GM19238 (cell line): ENCODE measurements around the gene SPINT1.

Experiments
- DNase-seq: peaks from one replicate; pipeline ENCODE4 v3.0.0; 2011; ENCODE audit warnings: low spot score; ENCODE audit not compliant: insufficient read length

SPINT1 gene, protein sequence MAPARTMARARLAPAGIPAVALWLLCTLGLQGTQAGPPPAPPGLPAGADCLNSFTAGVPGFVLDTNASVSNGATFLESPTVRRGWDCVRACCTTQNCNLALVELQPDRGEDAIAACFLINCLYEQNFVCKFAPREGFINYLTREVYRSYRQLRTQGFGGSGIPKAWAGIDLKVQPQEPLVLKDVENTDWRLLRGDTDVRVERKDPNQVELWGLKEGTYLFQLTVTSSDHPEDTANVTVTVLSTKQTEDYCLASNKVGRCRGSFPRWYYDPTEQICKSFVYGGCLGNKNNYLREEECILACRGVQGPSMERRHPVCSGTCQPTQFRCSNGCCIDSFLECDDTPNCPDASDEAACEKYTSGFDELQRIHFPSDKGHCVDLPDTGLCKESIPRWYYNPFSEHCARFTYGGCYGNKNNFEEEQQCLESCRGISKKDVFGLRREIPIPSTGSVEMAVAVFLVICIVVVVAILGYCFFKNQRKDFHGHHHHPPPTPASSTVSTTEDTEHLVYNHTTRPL

GRCh38 chr15:40843885-40844695 is at the start of gene SPINT1:
SPINT1 (plus strand) TSS chr15:40844048; CDS start chr15:40844555, 507 bp downstream.
- DNase-seq: peak; percentile 65

DNA sequence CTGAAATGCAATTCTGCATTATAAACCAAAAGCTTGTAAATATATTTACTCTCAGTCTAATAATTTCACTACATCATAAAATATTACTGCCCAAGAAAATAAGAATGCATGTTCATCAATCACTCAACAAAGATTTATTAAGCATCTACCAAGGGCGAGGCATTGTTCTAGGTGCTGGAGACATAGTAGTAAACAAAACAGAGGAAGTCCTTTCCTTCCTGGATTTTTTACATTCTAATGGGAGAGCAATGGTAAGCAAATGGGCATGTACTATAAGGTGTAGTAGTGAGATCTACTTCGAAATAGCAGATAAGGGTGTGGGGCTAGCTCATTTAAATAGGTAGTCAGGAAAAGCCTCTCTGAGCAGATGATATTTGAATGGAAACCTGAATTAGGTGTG is 47.8 kb upstream of the SPINT1 start:
- DNase-seq: no peak

DNA sequence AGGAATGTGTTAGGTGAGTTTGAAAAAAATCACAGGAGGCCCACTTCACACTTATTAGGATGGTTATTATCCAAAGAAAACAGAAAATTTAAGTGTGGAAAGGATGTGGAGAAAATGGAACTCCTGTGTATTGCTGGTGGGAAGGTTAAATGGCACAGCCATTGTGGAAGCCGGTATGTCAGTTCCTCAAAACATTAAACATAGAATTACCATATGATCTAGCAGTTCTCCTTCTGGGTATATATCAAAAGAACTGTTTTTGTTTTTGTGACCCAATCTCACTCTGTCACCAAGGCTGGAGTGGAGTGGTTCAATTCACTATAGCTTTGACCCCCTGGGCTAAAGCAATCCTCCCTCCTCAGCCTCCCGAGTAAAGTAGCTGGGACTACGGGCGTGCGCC is 47.3 kb upstream of the SPINT1 start:
- DNase-seq: no peak

- no peak for DNase-seq
These were observed 44.3 kb upstream of the SPINT1 start for GRCh38 chr15:40799523-40799922.

GRCh38 chr15:40803076-40803475 is 40.8 kb upstream of the SPINT1 start:
- DNase-seq: no peak

GRCh38 chr15:40803688-40804087 is 40.2 kb upstream of the SPINT1 start:
- no peak for DNase-seq

- no peak for DNase-seq
These were observed 37.2 kb upstream of the SPINT1 start for GRCh38 chr15:40806672-40807027.

DNA sequence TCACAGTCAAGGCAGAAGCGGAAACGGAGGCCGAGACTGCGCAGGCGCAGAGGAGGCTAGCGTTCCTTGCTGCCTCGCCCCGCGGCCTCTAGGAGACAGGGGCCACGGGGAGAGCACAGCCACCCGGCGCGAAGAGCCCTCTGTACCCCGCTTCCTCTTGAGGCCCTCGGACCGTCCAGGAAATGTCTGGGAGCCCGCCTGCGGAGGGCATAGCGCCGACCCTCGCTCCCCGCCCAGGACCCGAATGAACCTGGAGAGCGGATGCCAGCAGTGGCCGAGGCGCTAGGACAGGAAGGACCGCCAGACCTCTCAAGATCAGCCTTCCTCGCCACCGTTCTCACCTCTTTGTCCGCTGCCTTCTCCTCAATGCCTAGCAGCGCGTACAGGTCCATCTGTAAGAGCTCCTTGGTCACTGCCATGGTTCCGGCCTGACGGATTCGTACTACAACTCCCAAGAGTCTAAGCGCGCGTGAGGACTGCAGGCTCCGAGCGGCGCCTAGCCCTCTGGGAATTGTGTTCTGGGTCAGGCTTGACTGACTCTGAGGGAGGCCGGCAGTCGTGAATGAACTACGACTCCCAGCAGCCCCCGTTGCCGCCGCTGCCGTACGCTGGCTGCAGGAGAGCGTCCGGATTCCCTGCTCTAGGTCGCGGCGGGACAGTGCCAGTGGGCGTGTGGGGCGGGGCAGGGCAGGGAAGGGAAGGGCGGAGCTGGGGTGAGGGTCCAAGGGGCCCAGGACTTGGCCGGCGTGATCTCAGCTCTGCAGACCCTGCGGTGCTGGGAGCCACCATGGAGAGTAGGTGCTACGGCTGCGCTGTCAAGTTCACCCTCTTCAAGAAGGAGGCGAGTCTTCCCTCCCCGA is 36.6 kb upstream of the SPINT1 start, which contains the start of the genes DNAJC17 and ZFYVE19:
Gene DNAJC17 (minus strand): TSS at position 446 of the 860 bp plus-strand sequence. CDS start 27 bp downstream, at position 419.
Gene ZFYVE19 (plus strand): TSS at position 62 of the 860 bp plus-strand sequence. CDS start 501 bp downstream, at position 563.
- DNase-seq: peak; percentile 85

DNA sequence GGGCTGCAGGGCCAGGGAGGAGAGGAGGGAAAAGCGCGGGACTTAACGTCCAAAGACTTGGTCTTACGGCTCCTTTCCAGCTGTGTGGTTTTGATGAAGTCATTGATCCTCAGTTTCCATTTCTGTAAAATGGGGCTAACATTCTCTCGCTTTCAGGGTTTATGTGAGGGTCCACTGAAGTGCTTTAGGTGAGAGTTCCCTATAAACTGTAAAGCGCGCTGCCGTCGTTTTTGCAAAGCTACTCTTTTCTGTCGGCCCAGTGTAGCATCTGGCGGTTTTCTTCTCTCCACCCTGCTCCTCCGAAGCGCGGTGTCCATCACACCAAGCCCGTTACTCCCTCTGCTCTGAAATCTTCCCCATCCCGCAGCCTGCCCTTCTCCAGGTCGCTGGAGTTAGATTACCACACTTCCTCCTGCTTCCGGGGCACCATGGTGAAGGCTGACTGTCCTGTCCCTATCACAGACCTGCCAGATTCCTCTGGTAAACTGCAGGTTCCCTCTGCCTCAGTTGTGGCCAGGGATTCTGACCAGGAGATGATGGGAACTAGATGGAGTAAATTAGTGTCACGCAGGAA is 35.9 kb upstream of the SPINT1 start:
- no peak for DNase-seq

- no peak for DNase-seq
These were observed 34.9 kb upstream of the SPINT1 start for GRCh38 chr15:40808861-40809450.

- no peak for DNase-seq
These were observed 31.0 kb upstream of the SPINT1 start for GRCh38 chr15:40812721-40813425.

DNA sequence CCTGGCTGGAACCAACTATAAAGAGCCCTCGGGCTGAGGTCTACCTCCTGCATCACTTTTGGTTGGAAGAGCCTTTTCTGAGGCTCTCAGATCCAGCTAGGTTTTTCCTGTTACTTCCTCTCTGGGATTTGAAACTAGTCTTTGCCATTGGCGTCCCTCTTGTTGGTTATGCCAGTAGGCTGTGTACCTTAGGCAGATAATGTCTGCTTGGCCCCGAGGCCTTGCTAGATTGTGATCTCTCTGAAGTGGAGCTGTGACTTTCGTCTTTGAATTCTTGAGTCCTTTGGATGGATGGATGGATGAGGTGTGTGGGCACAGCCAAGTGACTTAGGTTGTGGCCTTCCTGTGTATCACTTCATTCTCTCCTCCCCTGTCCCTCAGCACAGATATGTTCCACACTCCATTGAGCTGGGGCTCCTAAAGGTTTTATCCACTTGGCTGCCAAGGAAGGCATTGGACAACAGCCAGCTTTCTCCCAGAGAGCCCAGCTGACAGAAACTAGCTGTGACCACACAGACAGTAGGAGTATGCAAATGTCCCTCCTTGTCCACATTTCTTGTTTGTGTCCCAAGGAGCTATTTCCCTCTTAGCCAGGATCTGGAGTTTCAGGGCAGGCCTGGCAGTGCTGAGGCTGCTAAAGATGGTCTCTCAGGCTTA is 28.7 kb upstream of the SPINT1 start:
- DNase-seq: no peak

- no peak for DNase-seq
These were observed 24.8 kb upstream of the SPINT1 start for GRCh38 chr15:40819048-40819447.

GRCh38 chr15:40821195-40821594 is 22.7 kb upstream of the SPINT1 start:
- no peak for DNase-seq

DNA sequence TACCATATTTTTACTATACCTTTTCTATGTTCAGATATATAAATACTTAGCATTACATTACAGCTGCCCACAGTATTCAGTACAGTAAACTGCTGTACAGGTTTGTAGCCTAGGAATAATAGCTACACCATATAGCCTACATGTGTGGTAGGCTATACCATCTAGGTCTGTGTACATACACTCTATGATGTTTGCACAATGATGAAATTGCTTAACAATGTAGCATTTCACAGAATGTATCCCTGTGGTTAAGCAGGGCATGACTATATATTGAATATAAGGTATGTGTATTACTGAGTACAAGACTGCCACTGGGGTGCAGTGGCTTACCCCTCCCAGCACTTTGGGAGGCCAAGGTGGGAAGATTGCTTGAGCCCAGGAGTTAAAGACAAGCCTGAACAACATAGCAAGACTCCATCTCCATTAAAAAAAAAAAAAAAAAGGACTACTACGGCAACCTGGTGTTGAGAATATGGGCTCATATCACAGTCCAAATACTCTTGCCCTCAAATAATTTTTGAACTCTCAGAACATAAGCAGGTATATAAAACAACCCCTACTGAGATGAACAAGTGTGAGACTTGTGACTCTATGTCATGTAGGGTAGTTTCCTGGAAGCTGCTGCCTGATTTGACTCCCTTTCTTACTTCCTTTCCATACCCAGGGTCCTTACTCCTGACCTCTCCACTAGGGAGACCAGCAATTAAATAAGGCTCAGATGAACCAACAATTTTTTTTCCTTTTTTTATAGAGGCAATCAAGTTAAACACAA is 20.1 kb upstream of the SPINT1 start:
- DNase-seq: no peak

GRCh38 chr15:40825661-40826422 is 18.0 kb upstream of the SPINT1 start:
- no peak for DNase-seq

- DNase-seq: no peak
These were observed 17.3 kb upstream of the SPINT1 start for GRCh38 chr15:40826423-40827075.
